Esophagus muscularis mucosa (tissue), 3 donors: ENCODE measurements around the gene BMS1.

ENCODE experiments used
- CTCF ChIP-seq, 3 experiments: fragments of 200-600 bp in 2 of 3; fragments of 450-650 bp in 1 of 3; sonication (generic) in 2 of 3; IDR thresholded peaks; one replicate each; pipeline ENCODE4 v1.5.1; 2017 to 2019; ENCODE audit warnings: antibody characterized with exemption in 3 of 3, mild to moderate bottlenecking in 2 of 3, moderate library complexity in 1 of 3
- POLR2A ChIP-seq: fragments of 450-650 bp; IDR thresholded peaks from one replicate; pipeline ENCODE4 v1.6.1; 2017; ENCODE audit warnings: antibody characterized with exemption, moderate library complexity, mild to moderate bottlenecking, low read depth

DNA sequence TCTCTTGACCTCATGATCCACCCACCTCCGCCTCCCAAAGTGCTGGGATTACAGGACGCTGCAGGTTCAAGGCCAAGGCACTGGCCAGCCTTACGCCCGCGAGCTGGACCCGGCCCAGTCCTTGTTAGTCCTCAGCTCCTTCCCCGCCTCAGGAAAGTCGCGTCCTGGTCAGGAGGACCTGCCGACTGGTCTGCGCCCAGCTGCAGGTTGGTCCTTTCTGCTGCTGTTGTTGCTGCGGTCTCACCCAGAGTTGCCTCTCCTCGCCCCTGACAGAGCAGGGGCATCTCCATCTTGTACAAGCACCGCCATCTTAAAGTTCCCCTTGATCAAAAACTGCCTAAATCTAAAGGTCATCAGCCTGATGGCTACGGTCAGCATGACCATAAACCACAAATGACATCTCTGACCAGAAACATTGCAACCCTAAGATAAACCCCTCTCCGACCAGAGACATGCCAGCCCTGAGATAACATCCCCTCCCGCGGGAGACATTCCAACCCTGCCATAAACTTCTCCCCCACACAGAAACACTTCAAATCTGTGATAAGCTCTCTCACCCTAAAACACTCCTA, 13.9 kb upstream of the BMS1 start:
- TF ChIP-seq CTCF (IDR thresholded peaks at IDR 0.05), result no peak
- no peak for TF ChIP-seq POLR2A
